ENCODE results near the gene RGS6.

RGS6 gene

DNA sequence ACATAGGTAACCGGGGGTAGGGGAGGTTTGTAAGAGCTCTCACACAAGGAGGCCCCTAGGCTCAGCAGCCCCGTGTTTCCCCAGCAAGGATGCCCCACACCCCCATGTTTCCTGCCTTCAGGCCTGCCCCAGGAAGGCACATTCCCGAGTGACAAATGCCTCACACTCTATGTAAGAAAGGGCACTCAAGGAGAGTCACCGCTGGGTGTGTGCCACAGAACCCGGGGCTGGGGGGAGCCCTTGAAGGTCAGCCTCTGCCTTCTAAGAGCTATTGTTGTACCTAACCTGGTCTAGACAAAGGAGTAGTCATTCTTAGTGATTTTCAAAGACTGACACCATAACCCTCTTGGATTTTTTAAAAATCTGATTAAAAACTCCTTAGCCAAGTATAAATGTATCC, 628.1 kb downstream of the RGS6 start:
- Histone ChIP-seq H3K9me2 (replicated peaks; ENCODE audit: control insufficient read depth, low read length) (no peaks in the 10 kb centered on the region), H3K4me3 (ENCODE audit: low read length) (no peak overlapping the region), H3K27ac (ENCODE audit: low read depth, low read length) (no peak overlapping the region), H3F3A (ENCODE audit: control insufficient read depth, insufficient read depth) (no peaks in the 10 kb centered on the region), H3K27me3 (ENCODE audit: control insufficient read depth, low read length) (peaks cover 6% of the 10 kb centered on the region; the same call in 1 of the 2 replicates), H4K20me1 (ENCODE audit: control insufficient read depth, insufficient read depth, low read depth, low read length) (no peaks in the 10 kb centered on the region; the same call in 1 of the 2 replicates), H3K4me1 (ENCODE audit: control insufficient read depth, low read length) (no peaks in the 10 kb centered on the region), H3K79me2 (ENCODE audit: control insufficient read depth, low read length) (no peaks in the 10 kb centered on the region), H3K36me3 (ENCODE audit: control insufficient read depth, low read length) (no peaks in the 10 kb centered on the region), H3K9me3 (ENCODE audit: control insufficient read depth, insufficient read depth, low read length) (no peaks in the 10 kb centered on the region), H3K4me2 (ENCODE audit: low read length) (no peak overlapping the region)
- TF ChIP-seq, protein P1, sequence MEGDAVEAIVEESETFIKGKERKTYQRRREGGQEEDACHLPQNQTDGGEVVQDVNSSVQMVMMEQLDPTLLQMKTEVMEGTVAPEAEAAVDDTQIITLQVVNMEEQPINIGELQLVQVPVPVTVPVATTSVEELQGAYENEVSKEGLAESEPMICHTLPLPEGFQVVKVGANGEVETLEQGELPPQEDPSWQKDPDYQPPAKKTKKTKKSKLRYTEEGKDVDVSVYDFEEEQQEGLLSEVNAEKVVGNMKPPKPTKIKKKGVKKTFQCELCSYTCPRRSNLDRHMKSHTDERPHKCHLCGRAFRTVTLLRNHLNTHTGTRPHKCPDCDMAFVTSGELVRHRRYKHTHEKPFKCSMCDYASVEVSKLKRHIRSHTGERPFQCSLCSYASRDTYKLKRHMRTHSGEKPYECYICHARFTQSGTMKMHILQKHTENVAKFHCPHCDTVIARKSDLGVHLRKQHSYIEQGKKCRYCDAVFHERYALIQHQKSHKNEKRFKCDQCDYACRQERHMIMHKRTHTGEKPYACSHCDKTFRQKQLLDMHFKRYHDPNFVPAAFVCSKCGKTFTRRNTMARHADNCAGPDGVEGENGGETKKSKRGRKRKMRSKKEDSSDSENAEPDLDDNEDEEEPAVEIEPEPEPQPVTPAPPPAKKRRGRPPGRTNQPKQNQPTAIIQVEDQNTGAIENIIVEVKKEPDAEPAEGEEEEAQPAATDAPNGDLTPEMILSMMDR (IDR thresholded peaks at IDR 0.05; ENCODE audit: low read depth, low read length, poor library complexity, severe bottlenecking), result no peak
- TF ChIP-seq EZH2phosphoT487 (IDR thresholded peaks at IDR 0.05; ENCODE audit: borderline replicate concordance, low read length), result no peak

DNA sequence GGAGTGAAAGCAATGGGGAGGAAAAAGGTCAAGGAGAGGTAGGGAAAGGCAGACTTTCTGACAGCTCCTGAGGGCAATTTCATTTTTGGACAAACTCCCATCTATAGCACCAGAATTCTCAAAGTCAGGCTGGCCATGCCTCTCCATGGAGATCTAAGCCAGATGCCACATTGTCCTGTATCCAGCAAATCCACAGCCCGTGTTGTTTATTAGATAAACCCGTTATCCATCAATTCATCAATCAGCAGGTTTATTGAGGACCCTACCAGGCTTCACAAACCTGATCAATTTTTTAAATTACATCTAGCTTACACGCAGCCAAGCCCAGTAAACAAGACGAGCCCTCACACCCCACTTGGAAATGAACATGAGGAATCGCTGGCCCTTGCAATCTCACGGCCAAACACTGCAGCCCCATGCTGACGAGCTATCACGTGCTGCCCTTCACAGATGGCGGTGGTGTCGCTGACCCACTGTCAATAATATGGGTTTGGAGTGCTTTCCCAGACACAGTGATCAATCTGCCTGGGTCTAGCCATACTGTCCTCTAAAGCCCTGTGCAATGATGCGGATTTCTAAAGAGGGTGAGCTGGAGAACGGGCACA, 628.8 kb downstream of the RGS6 start:
- H3K4me1 ChIP-seq (ENCODE audit: control insufficient read depth, low read length), result no peaks in the 10 kb centered on the region

DNA sequence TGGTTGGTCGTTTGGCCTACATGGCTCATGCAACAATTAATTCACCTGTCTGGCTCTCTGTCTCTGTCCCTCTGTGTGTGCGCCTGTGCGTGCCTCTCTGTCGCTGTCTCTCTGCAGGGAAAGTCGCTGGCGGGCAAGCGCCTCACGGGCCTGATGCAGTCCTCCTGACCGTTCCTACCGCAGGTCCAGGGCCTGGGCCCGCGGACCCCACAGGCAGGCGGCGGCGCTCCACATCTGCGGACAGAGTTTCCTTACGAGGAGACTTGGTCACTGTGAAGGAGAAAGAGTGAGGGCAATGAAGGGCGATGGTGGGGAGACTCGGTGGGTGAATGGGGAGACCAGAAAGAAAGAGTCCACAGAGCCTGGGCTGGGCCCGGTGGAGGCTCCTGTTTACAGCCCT, 630.1 kb downstream of the RGS6 start:
- Histone ChIP-seq H3K9me3 (ENCODE audit: control insufficient read depth, insufficient read depth, low read length) (no peaks in the 10 kb centered on the region), H3F3A (ENCODE audit: control insufficient read depth, insufficient read depth) (no peaks in the 10 kb centered on the region), H3K27ac (ENCODE audit: low read depth, low read length) (no peak overlapping the region), H3K79me2 (ENCODE audit: control insufficient read depth, low read length) (no peaks in the 10 kb centered on the region), H3K4me2 (ENCODE audit: low read length) (no peak overlapping the region), H3K36me3 (ENCODE audit: control insufficient read depth, low read length) (no peaks in the 10 kb centered on the region), H3K4me3 (ENCODE audit: low read length) (no peak overlapping the region), H3K4me1 (ENCODE audit: control insufficient read depth, low read length) (no peaks in the 10 kb centered on the region), H4K20me1 (ENCODE audit: control insufficient read depth, insufficient read depth, low read depth, low read length) (no peaks in the 10 kb centered on the region; the same call in 1 of the 2 replicates), H3K27me3 (ENCODE audit: control insufficient read depth, low read length) (peaks cover 6% of the 10 kb centered on the region; the same call in 1 of the 2 replicates), H3K9me2 (replicated peaks; ENCODE audit: control insufficient read depth, low read length) (no peaks in the 10 kb centered on the region)
- TF ChIP-seq, protein P1 (IDR thresholded peaks at IDR 0.05; ENCODE audit: low read depth, low read length, poor library complexity, severe bottlenecking), result no peak
- no peak for TF ChIP-seq EZH2phosphoT487 (IDR thresholded peaks at IDR 0.05; ENCODE audit: borderline replicate concordance, low read length)

More for the DNA sequence above, 628.8 kb downstream of the RGS6 start:
- H3K9me3 ChIP-seq (ENCODE audit: control insufficient read depth, insufficient read depth, low read length), result no peaks in the 10 kb centered on the region
- H3F3A ChIP-seq (ENCODE audit: control insufficient read depth, insufficient read depth), result no peaks in the 10 kb centered on the region
- no peak overlapping the region for H3K4me3 ChIP-seq (ENCODE audit: low read length)
- no peak overlapping the region for H3K27ac ChIP-seq (ENCODE audit: low read depth, low read length)
- no peaks in the 10 kb centered on the region for H3K79me2 ChIP-seq (ENCODE audit: control insufficient read depth, low read length)
- no peaks in the 10 kb centered on the region; the same call in 1 of the 2 replicates for H4K20me1 ChIP-seq (ENCODE audit: control insufficient read depth, insufficient read depth, low read depth, low read length)
- TF ChIP-seq EZH2phosphoT487 (IDR thresholded peaks at IDR 0.05; ENCODE audit: borderline replicate concordance, low read length), result no peak
- TF ChIP-seq, protein P1 (IDR thresholded peaks at IDR 0.05; ENCODE audit: low read depth, low read length, poor library complexity, severe bottlenecking), result no peak
- no peak overlapping the region for H3K4me2 ChIP-seq (ENCODE audit: low read length)
- H3K27me3 ChIP-seq (ENCODE audit: control insufficient read depth, low read length), result peaks cover 6% of the 10 kb centered on the region; the same call in 1 of the 2 replicates
- H3K9me2 ChIP-seq (replicated peaks; ENCODE audit: control insufficient read depth, low read length), result no peaks in the 10 kb centered on the region
- no peaks in the 10 kb centered on the region for H3K36me3 ChIP-seq (ENCODE audit: control insufficient read depth, low read length)

Measured in DOHH2 (cell line).